HG03025 (cell line): ENCODE measurements around the gene MTMR12.

Source experiments
- ATAC-seq: cut with Tn5 transposase; IDR thresholded peaks from one replicate; pipeline ENCODE4 v1.9.1; 2021; ENCODE audit warnings: mild to moderate bottlenecking, moderate library complexity; ENCODE audit not compliant: unreplicated experiment, low FRiP score

MTMR12 gene

GRCh38 chr5:32277798-32278197 is 34.9 kb downstream of the MTMR12 start:
- no peak for ATAC-seq

DNA sequence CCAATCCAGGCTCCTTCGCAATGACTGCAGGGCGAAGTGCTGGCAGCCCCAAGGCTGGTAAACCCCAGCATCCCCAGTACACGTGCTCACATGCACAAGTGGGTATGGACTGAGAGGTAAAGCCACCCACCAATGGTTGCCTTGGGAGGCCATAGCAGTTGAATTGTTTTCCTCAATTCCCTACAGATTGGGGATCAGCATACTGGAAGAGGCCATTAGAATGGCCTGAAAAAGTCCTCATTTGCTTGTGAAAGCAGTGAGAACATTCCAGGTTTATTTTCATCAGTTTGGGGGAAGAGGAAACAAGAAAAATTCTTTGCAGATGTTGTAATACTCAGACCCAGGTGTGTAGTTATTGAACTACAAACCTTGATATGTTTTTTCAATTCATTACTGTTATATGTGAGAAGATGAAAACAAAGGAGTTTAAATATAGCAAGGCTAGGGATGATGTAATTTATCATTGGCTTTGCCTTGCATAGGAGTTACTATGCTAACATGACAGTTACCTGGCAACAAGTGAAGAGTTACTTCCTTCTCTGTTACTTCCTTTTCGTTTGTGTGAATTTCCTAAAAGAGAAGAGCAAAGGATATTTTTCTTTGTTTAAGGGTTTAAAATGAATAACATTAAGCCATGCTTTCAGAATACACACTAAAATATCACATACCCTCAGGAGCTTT is 36.4 kb downstream of the MTMR12 start:
- peak; percentile 44 for ATAC-seq

- no peak for ATAC-seq
These were observed 37.4 kb downstream of the MTMR12 start for GRCh38 chr5:32275396-32275741.

- ATAC-seq: no peak
These were observed 38.0 kb downstream of the MTMR12 start for GRCh38 chr5:32274548-32275395.

GRCh38 chr5:32273821-32274220 is 38.9 kb downstream of the MTMR12 start:
- ATAC-seq: no peak

GRCh38 chr5:32272746-32273145 is 40.0 kb downstream of the MTMR12 start:
- no peak for ATAC-seq

- ATAC-seq: no peak
These were observed 41.8 kb downstream of the MTMR12 start for GRCh38 chr5:32270946-32271345.

DNA sequence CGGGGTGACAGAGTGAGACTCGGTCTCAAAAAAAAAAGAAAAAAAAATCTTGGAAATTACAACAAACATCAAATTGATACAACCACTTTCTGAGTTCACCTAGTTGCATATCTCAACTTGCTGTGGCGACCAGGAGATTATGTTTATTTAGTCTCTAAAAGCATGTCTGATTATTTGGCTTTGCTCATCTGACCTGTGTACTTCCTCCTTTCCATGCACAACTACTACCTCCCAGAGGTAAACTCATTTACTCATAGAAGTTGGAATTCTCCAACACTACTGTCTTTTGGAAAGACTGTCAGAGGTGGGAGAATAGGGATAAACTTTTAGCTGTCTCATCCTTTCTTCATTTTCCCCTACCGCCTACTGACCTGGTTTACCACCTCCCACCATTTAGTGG is 42.6 kb downstream of the MTMR12 start:
- no peak for ATAC-seq

GRCh38 chr5:32265902-32266301 is 46.8 kb downstream of the MTMR12 start:
- no peak for ATAC-seq

- no peak for ATAC-seq
These were observed 47.7 kb downstream of the MTMR12 start for GRCh38 chr5:32264957-32265572.

DNA sequence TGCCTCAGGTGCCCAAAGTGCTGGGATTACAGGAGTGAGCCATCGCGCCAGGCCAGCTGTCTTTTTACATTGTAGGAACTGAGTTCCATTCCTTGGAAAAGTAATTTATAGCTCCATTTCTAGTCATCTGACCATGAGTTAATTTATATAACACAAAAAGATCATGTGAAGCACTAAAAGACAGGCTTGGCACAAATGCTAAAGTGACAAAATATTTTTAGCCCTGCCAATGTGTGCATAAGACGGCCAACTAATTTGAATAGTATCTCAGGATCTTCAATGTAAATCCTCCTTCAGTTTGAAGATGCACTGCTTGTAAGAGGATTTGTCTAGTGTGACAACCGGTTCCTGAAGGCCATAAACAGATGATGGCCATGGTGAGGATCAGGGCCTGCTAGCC is 49.1 kb downstream of the MTMR12 start:
- no peak for ATAC-seq

DNA sequence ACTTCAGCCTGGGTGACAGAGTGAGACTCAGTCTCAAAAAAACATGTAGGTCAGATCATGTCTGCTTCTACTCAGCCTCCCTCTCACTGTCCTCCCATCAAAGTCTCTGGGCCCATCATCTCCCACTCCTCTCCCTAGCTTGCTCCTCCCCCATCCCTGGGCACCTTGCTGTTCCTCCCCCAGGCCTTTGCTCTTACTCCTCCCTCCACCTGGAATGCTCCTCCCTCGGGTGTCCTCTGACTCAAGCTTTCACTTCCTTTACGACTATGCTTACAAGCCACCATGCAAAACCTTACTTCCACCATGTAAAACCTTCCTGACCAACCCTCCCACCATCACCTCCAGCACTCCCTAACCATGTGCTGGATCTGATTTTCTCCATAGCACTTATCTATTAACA is 51.5 kb downstream of the MTMR12 start:
- ATAC-seq: peak; percentile 80

DNA sequence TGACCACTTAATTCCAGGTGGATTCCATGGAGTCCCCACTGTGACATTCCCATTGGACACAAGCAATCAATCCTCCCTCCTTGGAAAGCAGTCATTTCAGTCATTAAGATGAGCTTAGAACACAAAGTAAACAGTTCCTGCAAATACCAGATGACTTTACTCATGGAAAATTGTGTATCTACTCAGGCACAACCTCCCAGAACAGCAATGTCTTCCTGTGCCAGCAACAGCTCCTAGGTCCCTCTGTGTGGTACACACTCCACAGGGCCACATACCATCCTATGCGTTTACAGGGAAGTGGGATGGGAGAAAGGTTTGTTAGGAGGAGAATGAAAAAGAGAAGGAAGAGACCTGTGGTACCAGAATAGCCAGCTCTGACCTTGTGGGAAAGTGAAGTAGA is 53.7 kb downstream of the MTMR12 start:
- ATAC-seq: no peak

GRCh38 chr5:32258424-32258823 is 54.3 kb downstream of the MTMR12 start:
- no peak for ATAC-seq

DNA sequence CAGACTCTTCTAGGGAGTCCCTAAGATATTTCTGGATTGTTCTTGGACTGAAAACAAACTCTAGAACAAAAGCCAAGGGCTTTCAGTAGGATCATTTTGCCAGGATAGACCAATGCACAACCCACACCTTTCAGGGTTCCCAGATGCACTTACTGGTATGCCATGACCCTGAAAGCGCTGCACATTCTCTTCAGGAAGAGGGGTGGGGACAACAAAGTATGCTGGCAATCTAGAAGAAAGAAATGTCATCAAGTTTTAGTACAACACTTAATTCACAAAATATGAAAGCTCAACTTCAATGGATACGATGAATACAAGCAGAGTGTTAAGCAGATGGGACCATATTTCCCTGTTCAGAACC is 57.2 kb downstream of the MTMR12 start:
- no peak for ATAC-seq

GRCh38 chr5:32254881-32255539 is 57.7 kb downstream of the MTMR12 start:
- ATAC-seq: no peak

- no peak for ATAC-seq
These were observed 60.8 kb downstream of the MTMR12 start for GRCh38 chr5:32251871-32252458.

GRCh38 chr5:32249668-32250067 is 63.1 kb downstream of the MTMR12 start:
- ATAC-seq: no peak

DNA sequence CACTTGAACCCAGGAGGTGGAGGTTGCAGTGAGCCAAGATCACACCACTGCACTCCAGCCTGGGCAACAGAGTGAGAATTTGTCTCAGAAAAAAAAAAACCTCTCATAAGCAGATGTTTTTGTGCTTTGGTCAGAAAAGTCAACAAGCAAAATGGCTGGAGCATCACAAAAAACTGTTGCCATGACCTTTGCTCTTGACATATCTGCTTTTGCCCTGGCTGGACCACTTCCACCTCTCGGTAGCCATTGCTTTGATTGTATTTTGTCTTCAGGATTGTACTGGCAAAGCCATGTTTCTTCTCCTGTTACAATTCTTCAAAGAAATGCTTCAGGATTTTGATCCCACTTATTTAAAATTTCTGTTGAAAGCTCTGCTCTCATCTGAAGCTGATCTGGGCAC is 67.0 kb downstream of the MTMR12 start:
- ATAC-seq: no peak

DNA sequence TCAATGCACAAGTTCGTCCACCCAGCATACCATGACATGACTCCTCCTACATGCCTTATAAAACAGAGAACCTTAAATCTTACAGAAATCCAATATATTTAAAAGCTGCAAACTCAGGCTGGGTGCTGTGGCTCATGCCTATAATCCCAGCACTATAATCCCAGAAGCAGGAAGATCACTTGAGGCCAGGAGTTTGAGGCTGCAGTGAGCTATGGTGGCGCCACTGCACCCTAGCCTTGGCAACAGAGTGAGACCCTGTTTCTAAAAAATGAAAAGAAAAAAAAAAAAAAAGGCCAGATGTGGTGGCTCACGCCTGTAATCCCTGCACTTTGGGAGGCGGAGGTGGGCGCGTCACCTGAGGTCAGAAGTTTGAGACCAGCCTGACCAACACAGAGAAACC is 68.7 kb downstream of the MTMR12 start:
- no peak for ATAC-seq
